Fibroblast of lung (primary cell): Measurements from ENCODE around the gene FARP1.

Experiments
- EZH2 ChIP-seq: IDR thresholded peaks from 2 replicates; pipeline ENCODE4 v1.5.1; 2012; ENCODE audit warnings: low read length, control low read depth, mild to moderate bottlenecking; ENCODE audit errors: missing control alignments
- TF ChIP-seq, protein P1 (sequence below), 2 donors: IDR thresholded peaks in 1 of 2; conservative IDR thresholded peaks in 1 of 2; 1 replicate in 1 of 2; 2 replicates in 1 of 2; pipeline ENCODE4 v1.5.1; 2011 to 2012; ENCODE audit warnings: low read length in 2 of 2, control low read depth in 1 of 2, inconsistent platforms in 1 of 2, low read depth in 1 of 2, mild to moderate bottlenecking in 1 of 2

- TF ChIP-seq, protein P1, sequence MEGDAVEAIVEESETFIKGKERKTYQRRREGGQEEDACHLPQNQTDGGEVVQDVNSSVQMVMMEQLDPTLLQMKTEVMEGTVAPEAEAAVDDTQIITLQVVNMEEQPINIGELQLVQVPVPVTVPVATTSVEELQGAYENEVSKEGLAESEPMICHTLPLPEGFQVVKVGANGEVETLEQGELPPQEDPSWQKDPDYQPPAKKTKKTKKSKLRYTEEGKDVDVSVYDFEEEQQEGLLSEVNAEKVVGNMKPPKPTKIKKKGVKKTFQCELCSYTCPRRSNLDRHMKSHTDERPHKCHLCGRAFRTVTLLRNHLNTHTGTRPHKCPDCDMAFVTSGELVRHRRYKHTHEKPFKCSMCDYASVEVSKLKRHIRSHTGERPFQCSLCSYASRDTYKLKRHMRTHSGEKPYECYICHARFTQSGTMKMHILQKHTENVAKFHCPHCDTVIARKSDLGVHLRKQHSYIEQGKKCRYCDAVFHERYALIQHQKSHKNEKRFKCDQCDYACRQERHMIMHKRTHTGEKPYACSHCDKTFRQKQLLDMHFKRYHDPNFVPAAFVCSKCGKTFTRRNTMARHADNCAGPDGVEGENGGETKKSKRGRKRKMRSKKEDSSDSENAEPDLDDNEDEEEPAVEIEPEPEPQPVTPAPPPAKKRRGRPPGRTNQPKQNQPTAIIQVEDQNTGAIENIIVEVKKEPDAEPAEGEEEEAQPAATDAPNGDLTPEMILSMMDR (conservative IDR thresholded peaks at IDR 0.05 in 1 of 2, IDR thresholded peaks at IDR 0.05 in 1 of 2; ENCODE audit: low read depth in 1 of 2, low read length in 2 of 2) = no peak
- TF ChIP-seq EZH2 = no peak
Measured at GRCh38 chr13:98385606-98386005, 242.7 kb downstream of the FARP1 start.
